Panc1 (cell line): ENCODE measurements around the gene ACAD9. TPM values are rescaled to one million over a fixed set of nuclear protein-coding genes. Genes with fewer than 3 reads are reported as not detected.

ENCODE experiments used
- ATAC-seq: fragments of 200-7000 bp; cut with Tn5 transposase; 2 replicates; pipeline ENCODE4 v1.9.1; 2020; ENCODE audit warnings: mild to moderate bottlenecking, moderate library complexity
- BruUV-seq: library from RNA; stranded (reverse); fragments of 400-500 nt; replicated peaks from 2 replicates; lab custom pipeline; 2021; lab: Mats Ljungman, UMichigan
- CTCF ChIA-PET: fragments of 300-600 bp; sonication (Branson Sonifier 250); formaldehyde crosslinking; loops from one replicate; lab custom pipeline; 2022; ENCODE audit warnings: antibody characterized with exemption; lab: Charles Lee
- POLR2A ChIA-PET: fragments of 300-600 bp; sonication (Branson Sonifier 250); formaldehyde crosslinking; loops from one replicate; lab custom pipeline; 2022; ENCODE audit warnings: antibody characterized with exemption; lab: Charles Lee
- DNase-seq: peaks from one replicate; pipeline ENCODE4 v3.0.0-alpha.2; 2010; ENCODE audit warnings: low read depth, low spot score
- H3K27ac ChIP-seq: 2 replicates; pipeline ENCODE4 v1.5.1; 2011; ENCODE audit warnings: mild to moderate bottlenecking, low read length, inconsistent platforms
- H3K27me3 ChIP-seq: fragments of 200-500 bp; sonication (Bioruptor generic); 2 replicates; pipeline ENCODE4 v1.6.0; 2014; ENCODE audit warnings: low read length, inconsistent platforms; ENCODE audit not compliant: control insufficient read depth, insufficient read depth
- H3K36me3 ChIP-seq: fragments of 200-500 bp; sonication (Bioruptor generic); 2 replicates; pipeline ENCODE4 v1.5.1; 2014; ENCODE audit warnings: inconsistent platforms, mild to moderate bottlenecking, low read length, moderate library complexity; ENCODE audit not compliant: control insufficient read depth, insufficient read depth
- H3K4me1 ChIP-seq: 2 replicates; pipeline ENCODE4 v1.5.1; 2011; ENCODE audit warnings: inconsistent platforms, mild to moderate bottlenecking, low read length, moderate library complexity; ENCODE audit not compliant: control insufficient read depth, insufficient read depth
- H3K4me3 ChIP-seq, 2 experiments: 2 replicates each; pipeline ENCODE4 v1.5.1; 2011 to 2012; ENCODE audit warnings: low read depth in 2 of 2, low read length in 2 of 2, mild to moderate bottlenecking in 2 of 2, inconsistent platforms in 1 of 2, moderate library complexity in 1 of 2
- H3K9me3 ChIP-seq: fragments of 200-500 bp; sonication (Bioruptor generic); 2 replicates; pipeline ENCODE4 v1.5.1; 2014; ENCODE audit warnings: low read depth, mild to moderate bottlenecking, inconsistent platforms, low read length, moderate library complexity; ENCODE audit not compliant: control insufficient read depth, insufficient read depth
- CTCF ChIP-seq: fragments of 450-650 bp; IDR thresholded peaks from 2 replicates; pipeline ENCODE4 v1.5.1; 2017; ENCODE audit warnings: mild to moderate bottlenecking
- POLR2AphosphoS5 ChIP-seq: IDR thresholded peaks from 2 replicates; pipeline ENCODE4 v1.6.1; 2012; ENCODE audit warnings: mild to moderate bottlenecking, low read depth, low read length, moderate library complexity
- REST ChIP-seq, 2 experiments: IDR thresholded peaks; 2 replicates each; pipeline ENCODE4 v1.6.1; 2011 to 2012; ENCODE audit warnings: low read depth in 2 of 2, control low read depth in 1 of 2, low read length in 1 of 2, mild to moderate bottlenecking in 1 of 2, moderate library complexity in 1 of 2; ENCODE audit not compliant: insufficient read depth in 1 of 2
- SIN3A ChIP-seq: IDR thresholded peaks from 2 replicates; pipeline ENCODE4 v1.6.1; 2012; ENCODE audit warnings: low read depth, mild to moderate bottlenecking, low read length, moderate library complexity, borderline replicate concordance; ENCODE audit not compliant: insufficient read depth
- TCF7L2 ChIP-seq: IDR thresholded peaks from 2 replicates; pipeline ENCODE4 v1.6.1; 2011; ENCODE audit warnings: mild to moderate bottlenecking, low read depth, low read length, inconsistent platforms
- in situ Hi-C: cut with HindIII; loops from 2 replicates; pipeline ENCODE4 v1.10.0; 2016; ENCODE audit warnings: low sequenced_read_pairs, low pct_unique_long_range_greater_than_20kb
- intact Hi-C: fragments of 100-400 bp; cut with micrococcal nuclease; formaldehyde crosslinking; loops from one replicate; pipeline ENCODE4 v1.10.0; 2022; ENCODE audit not compliant: unreplicated experiment
- total RNA-seq: library from RNA; stranded (reverse); gene quantifications from one replicate; pipeline ENCODE4 v1.2.1, GENCODE V29; 2021; ENCODE audit not compliant: unreplicated experiment

The ACAD9 gene
- total RNA-seq, 1 experiment from 2014 or later: 70.9 TPM

DNA sequence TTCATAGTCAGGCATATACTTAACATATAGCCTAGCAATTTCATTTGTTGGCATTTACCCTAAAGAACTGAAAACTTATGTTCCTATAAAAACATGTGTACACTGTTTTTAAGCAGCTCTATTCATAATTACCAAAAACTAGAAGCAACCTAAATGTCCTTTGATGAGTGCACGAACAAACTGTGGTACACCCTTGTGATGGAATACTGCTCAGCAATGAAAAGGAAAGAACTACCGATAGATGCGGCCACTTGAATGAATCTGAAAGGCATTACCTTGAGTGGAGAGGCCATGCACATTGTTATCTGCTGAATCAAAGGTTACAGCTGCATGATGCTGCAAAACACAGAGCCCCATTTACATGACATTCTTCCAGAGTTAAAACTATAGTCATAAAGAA, 69.7 kb downstream of the ACAD9 start:
- POLR2A ChIA-PET: no interaction called here
- Histone ChIP-seq H3K27ac (no peak overlapping the region), H3K27me3 (no peaks in the 10 kb centered on the region), H3K4me3 (no peak overlapping the region), H3K36me3 (no peaks in the 10 kb centered on the region), H3K9me3 (no peaks in the 10 kb centered on the region), H3K4me1 (no peaks in the 10 kb centered on the region)
- BruUV-seq: no TSS peak
- intact Hi-C loops (no loop called here), in situ Hi-C loops (no loop called here)
- CTCF ChIA-PET: no interaction called here
- DNase-seq: no peak
- TF ChIP-seq POLR2AphosphoS5: no peak
- TF ChIP-seq CTCF: no peak
- no peak for ATAC-seq

DNA sequence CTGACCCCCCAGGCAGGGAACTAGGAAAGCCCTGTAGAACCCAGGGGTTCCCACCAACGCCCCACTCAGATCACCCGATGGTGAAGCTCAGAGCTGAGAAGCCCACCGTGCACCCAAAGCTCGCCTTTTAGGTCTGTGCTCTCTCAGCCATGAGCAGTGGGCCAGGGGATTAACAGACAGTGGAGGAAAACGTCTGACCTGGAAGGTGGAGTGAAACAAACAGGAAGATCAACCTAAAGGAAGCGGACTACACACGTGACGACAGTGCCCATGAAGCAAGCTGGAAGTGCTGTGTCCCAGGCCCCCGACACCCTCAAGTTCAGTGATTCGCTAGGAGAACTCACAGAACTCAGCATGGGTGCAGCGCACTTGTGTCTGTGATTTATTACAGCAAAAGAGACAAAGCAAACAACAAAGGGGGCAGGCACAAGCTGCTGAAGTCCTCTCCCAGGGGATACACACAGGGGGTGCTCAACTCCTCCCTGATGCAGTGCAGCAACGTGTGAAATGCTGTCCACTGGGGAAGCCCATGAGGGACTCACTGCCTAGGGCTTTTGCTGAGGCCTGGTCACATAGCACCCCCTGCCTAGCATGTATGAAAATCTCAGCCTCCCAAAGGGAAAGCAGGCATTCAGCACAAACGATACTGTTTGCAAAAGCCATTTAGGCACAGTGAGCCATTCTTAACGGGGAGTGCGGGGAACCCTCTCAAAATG, 71.0 kb downstream of the ACAD9 start:
- no peak for DNase-seq
- ChIA-PET POLR2A (interaction anchor here (0.6 kb wide), 1 partner anchor 197 kb away, joined by 5 read pairs; no protein-coding TSS in a partner anchor), CTCF (interaction anchor here (0.6 kb wide), 1 partner anchor 20 kb away, joined by 3 read pairs; no protein-coding TSS in a partner anchor)
- in situ Hi-C loops (no loop called here), intact Hi-C loops (no loop called here)
- no TSS peak for BruUV-seq
- no peaks in the 10 kb centered on the region for H3K27me3 ChIP-seq
- no peak overlapping the region for H3K27ac ChIP-seq
- no peaks in the 10 kb centered on the region for H3K9me3 ChIP-seq
- H3K36me3 ChIP-seq: no peaks in the 10 kb centered on the region
- no peak overlapping the region for H3K4me3 ChIP-seq
- no peak for TF ChIP-seq POLR2AphosphoS5
- TF ChIP-seq SIN3A: no peak
- TF ChIP-seq TCF7L2: no peak
- no peak for TF ChIP-seq CTCF
- TF ChIP-seq REST (IDR thresholded peaks at IDR 0.05; ENCODE audit: insufficient read depth in 1 of 2, low read depth in 2 of 2, low read length in 1 of 2): no peak
- H3K4me1 ChIP-seq: no peaks in the 10 kb centered on the region
- ATAC-seq: peak; percentile 89
